A673 (cell line): ENCODE data around the gene PKP1.

Source experiments
- CTCF ChIP-seq: fragments of 300-800, 200-600 bp; sonication (generic); conservative IDR thresholded peaks from 2 replicates; pipeline ENCODE4 v1.5.1; 2017; ENCODE audit warnings: low read depth, mild to moderate bottlenecking, antibody characterized with exemption, low read length, moderate library complexity, mixed read lengths
- EZH2 ChIP-seq: fragments of 200-600 bp; sonication (generic); IDR thresholded peaks from 2 replicates; pipeline ENCODE4 v1.6.1; 2017; ENCODE audit warnings: borderline replicate concordance, low read depth, mild to moderate bottlenecking, mixed read lengths, antibody characterized with exemption, low read length; ENCODE audit not compliant: poor library complexity, severe bottlenecking

- TF ChIP-seq CTCF (no peak), EZH2 (no peak)
Observed at GRCh38 chr1:201322653-201323510, 39.6 kb downstream of the PKP1 start.
